ENCODE data around the gene SV2B.

SV2B gene

GRCh38 chr15:91234759-91235158, 134.7 kb downstream of the SV2B start:
- DNase-seq: no peak

- DNase-seq: no peak
These were observed 135.3 kb downstream of the SV2B start for GRCh38 chr15:91235376-91235775.

GRCh38 chr15:91237445-91237844, 137.4 kb downstream of the SV2B start:
- no peak for DNase-seq

GRCh38 chr15:91238644-91239425, 138.8 kb downstream of the SV2B start:
- DNase-seq: no peak

- no peak for DNase-seq
These were observed 143.8 kb downstream of the SV2B start for GRCh38 chr15:91243826-91244225.

- no peak for DNase-seq
These were observed 144.9 kb downstream of the SV2B start for GRCh38 chr15:91244919-91245318.

GRCh38 chr15:91246998-91247397, 146.9 kb downstream of the SV2B start:
- no peak for DNase-seq

GRCh38 chr15:91249591-91249990, 149.5 kb downstream of the SV2B start:
- no peak for DNase-seq

- no peak for DNase-seq
These were observed 152.3 kb downstream of the SV2B start for GRCh38 chr15:91252322-91252721.

GRCh38 chr15:91252756-91253155, 152.7 kb downstream of the SV2B start:
- no peak for DNase-seq

- no peak for DNase-seq
These were observed 153.5 kb downstream of the SV2B start for GRCh38 chr15:91253605-91254004.

- DNase-seq: no peak
These were observed 154.7 kb downstream of the SV2B start for GRCh38 chr15:91254766-91255165.

- DNase-seq: no peak
These were observed 155.7 kb downstream of the SV2B start for GRCh38 chr15:91255670-91256192.

GRCh38 chr15:91257746-91258414, 157.8 kb downstream of the SV2B start:
- no peak for DNase-seq

GRCh38 chr15:91258415-91258759, 158.3 kb downstream of the SV2B start:
- peak in 1 of 5 experiments; percentile 26 for DNase-seq

- no peak for DNase-seq
These were observed 159.0 kb downstream of the SV2B start for GRCh38 chr15:91259077-91259476.

- no peak for DNase-seq
These were observed 161.3 kb downstream of the SV2B start for GRCh38 chr15:91261345-91261744.

GRCh38 chr15:91263632-91264531, 163.8 kb downstream of the SV2B start:
- no peak for DNase-seq

- DNase-seq: no peak
These were observed 164.7 kb downstream of the SV2B start for GRCh38 chr15:91264651-91265351.

GRCh38 chr15:91265416-91265940, 165.4 kb downstream of the SV2B start:
- no peak for DNase-seq

GRCh38 chr15:91268510-91268909, 168.5 kb downstream of the SV2B start:
- DNase-seq: peak in 1 of 5 experiments; percentile 16

- DNase-seq: no peak
These were observed 170.7 kb downstream of the SV2B start for GRCh38 chr15:91270747-91271146.

Data from T-helper 2 cell (primary cell).